ENCODE measurements around the gene SERINC2. TPM values are rescaled to one million over a fixed set of nuclear protein-coding genes. Genes with fewer than 3 reads are reported as not detected.

SERINC2 gene
- total and polyA plus RNA-seq, 9 of the 15 experiments (the other 6 are each of a cell fraction or from before 2014, with no cell fraction given): 0.07 to 1.2 (median 0.70) TPM; not detected in 2

- Histone ChIP-seq H3K9ac (ENCODE audit: insufficient read depth in 1 of 2, low read depth in 2 of 2, low read length in 2 of 2) (no peak overlapping the region), H3K4me2 (ENCODE audit: insufficient read depth, low read length) (no peak overlapping the region), H3K9me1 (ENCODE audit: control insufficient read depth, insufficient read depth, low read length) (no peaks in the 10 kb centered on the region), H3K79me2 (ENCODE audit: control insufficient read depth, insufficient read depth, low read length) (no peaks in the 10 kb centered on the region), H3K9me3 (replicated peaks; ENCODE audit: control insufficient read depth, insufficient read depth, low read depth, low read length) (peaks cover 6% of the 10 kb centered on the region; the same call in 1 of the 2 replicates), H3K4me3 (no peak overlapping the region), H3K27me3 (ENCODE audit: control insufficient read depth in 2 of 2, insufficient read depth in 2 of 2, low read length in 2 of 2) (peaks cover under 1 to 2% of the 10 kb centered on the region in 2 experiments; a peak in 4 of 5 replicates), H3K27ac (ENCODE audit: extremely low read depth, low read depth, low read length) (no peak overlapping the region), H2AFZ (ENCODE audit: low read depth, low read length) (no peak overlapping the region), H4K20me1 (replicated peaks; ENCODE audit: control insufficient read depth, insufficient read depth, low read length) (no peaks in the 10 kb centered on the region), H3K4me1 (replicated peaks in 1 of 2; ENCODE audit: control insufficient read depth in 2 of 2, insufficient read depth in 2 of 2, low read length in 2 of 2) (no peaks in the 10 kb centered on the region), H3K36me3 (ENCODE audit: control insufficient read depth, insufficient read depth, low read length) (no peaks in the 10 kb centered on the region)
- no peak for ATAC-seq
- POLR2A ChIA-PET: no interaction called here
- WGBS (ENCODE audit: insufficient coverage, low coverage, missing lambda C conversion rate): 3% methylated on average over 8 of the region's 8 CpGs
- intact Hi-C loops (cut with micrococcal nuclease) (no loop called here), in situ Hi-C loops (cut with MboI) (no loop called here)
- FAIRE-seq: no peak
- no peak for DNase-seq (ENCODE audit: extremely low read depth in 1 of 4, low spot score in 3 of 4)
- TF ChIP-seq CBFA2T3 (IDR thresholded peaks at IDR 0.05): 0 out of 2 replicates have a peak, but pooled peaks have one; percentile 12
- peak in 1 of 2 experiments; percentile 30; a peak in 1 of 4 replicates for TF ChIP-seq TRIM24 (IDR thresholded peaks at IDR 0.05)
- TF ChIP-seq ZNF175 (CRISPR knock-in tag; IDR thresholded peaks at IDR 0.05; ENCODE audit: low read depth): no peak
- peak; percentile 55; the same call in 1 of the 2 replicates for TF ChIP-seq FOSL1 (tag; conservative IDR thresholded peaks at IDR 0.05)
- no peak for TF ChIP-seq TOE1 (IDR thresholded peaks at IDR 0.05; ENCODE audit: borderline replicate concordance)
- TF ChIP-seq TOE1 (CRISPR knock-in tag; IDR thresholded peaks at IDR 0.05; ENCODE audit: borderline replicate concordance, low read depth): no peak
- 0 out of 2 replicates have a peak, but pooled peaks have one; percentile 14 for TF ChIP-seq TAL1 (IDR thresholded peaks at IDR 0.05)
- BruUV-seq (replicated peaks): no TSS peak
- CTCF ChIA-PET (ENCODE audit: low intra/inter-chr PET ratio): no interaction called here
Measured at GRCh38 chr1:31453384-31454079, 40.5 kb downstream of the SERINC2 start.

Data from K562 (cell line).